NOMO-1 treated with DMSO at 0.1 percent for 48 hours (cell line): ENCODE results near the gene TTC7B.

ENCODE experiments used
- DNase-seq: peaks from one replicate; lab custom pipeline; 2025; ENCODE audit not compliant: unreplicated experiment; lab: John Stamatoyannopoulos, UW

Gene TTC7B

GRCh38 chr14:90579816-90580215 lies 236.4 kb downstream of the TTC7B start:
- DNase-seq = no peak

GRCh38 chr14:90579088-90579487 lies 237.1 kb downstream of the TTC7B start:
- no peak for DNase-seq

GRCh38 chr14:90578283-90578985 lies 237.8 kb downstream of the TTC7B start:
- no peak for DNase-seq

- no peak for DNase-seq
Measured at GRCh38 chr14:90577661-90578282, 238.5 kb downstream of the TTC7B start.

- no peak for DNase-seq
Measured at GRCh38 chr14:90576981-90577660, 239.1 kb downstream of the TTC7B start.

- DNase-seq = no peak
Measured at GRCh38 chr14:90576581-90576980, 239.6 kb downstream of the TTC7B start.

- no peak for DNase-seq
Measured at GRCh38 chr14:90575781-90576180, 240.4 kb downstream of the TTC7B start.

- DNase-seq = no peak
Measured at GRCh38 chr14:90575336-90575735, 240.9 kb downstream of the TTC7B start.

- DNase-seq = no peak
Measured at GRCh38 chr14:90574188-90575131, 241.8 kb downstream of the TTC7B start.

- no peak for DNase-seq
Measured at GRCh38 chr14:90573385-90574105, 242.7 kb downstream of the TTC7B start.

- no peak for DNase-seq
Measured at GRCh38 chr14:90572441-90573150, 243.6 kb downstream of the TTC7B start.

GRCh38 chr14:90571149-90571947 lies 244.9 kb downstream of the TTC7B start:
- DNase-seq = no peak

GRCh38 chr14:90570461-90570860 lies 245.8 kb downstream of the TTC7B start:
- no peak for DNase-seq

- no peak for DNase-seq
Measured at GRCh38 chr14:90569606-90570387, 246.4 kb downstream of the TTC7B start.

- no peak for DNase-seq
Measured at GRCh38 chr14:90569201-90569600, 247.0 kb downstream of the TTC7B start.

- no peak for DNase-seq
Measured at GRCh38 chr14:90568405-90568804, 247.8 kb downstream of the TTC7B start.

GRCh38 chr14:90567991-90568390 lies 248.2 kb downstream of the TTC7B start:
- no peak for DNase-seq

- DNase-seq = no peak
Measured at GRCh38 chr14:90567191-90567590, 249.0 kb downstream of the TTC7B start.
